Stimulated activated naive CD8-positive, alpha-beta T cell treated with anti-CD3 and anti-CD28 coated beads, Interleukin-15, Interleukin-2, amounts not matched to agents 100 ng/mL and 50 ng/mL, for 24 hours (primary cell): Measurements from ENCODE around the gene AVEN.
A peak's percentile ranks its signal among the peaks of the same experiment; 100 is the strongest.

Experiments
- H3K27ac Mint-ChIP-seq: one replicate; pipeline ENCODE4 v1.8.0; 2021; ENCODE audit warnings: mild to moderate bottlenecking, mixed read lengths
- H3K27me3 Mint-ChIP-seq: one replicate; pipeline ENCODE4 v1.8.0; 2021; ENCODE audit warnings: mixed read lengths
- H3K36me3 Mint-ChIP-seq: one replicate; pipeline ENCODE4 v1.8.0; 2021; ENCODE audit warnings: low read depth, mixed read lengths
- H3K4me1 Mint-ChIP-seq: one replicate; pipeline ENCODE4 v1.8.0; 2021; ENCODE audit warnings: low read depth, mixed read lengths
- H3K4me3 Mint-ChIP-seq: one replicate; pipeline ENCODE4 v1.8.0; 2021; ENCODE audit warnings: mild to moderate bottlenecking, mixed read lengths
- H3K9me3 Mint-ChIP-seq: one replicate; pipeline ENCODE4 v1.8.0; 2021; ENCODE audit warnings: mixed read lengths

AVEN gene, protein sequence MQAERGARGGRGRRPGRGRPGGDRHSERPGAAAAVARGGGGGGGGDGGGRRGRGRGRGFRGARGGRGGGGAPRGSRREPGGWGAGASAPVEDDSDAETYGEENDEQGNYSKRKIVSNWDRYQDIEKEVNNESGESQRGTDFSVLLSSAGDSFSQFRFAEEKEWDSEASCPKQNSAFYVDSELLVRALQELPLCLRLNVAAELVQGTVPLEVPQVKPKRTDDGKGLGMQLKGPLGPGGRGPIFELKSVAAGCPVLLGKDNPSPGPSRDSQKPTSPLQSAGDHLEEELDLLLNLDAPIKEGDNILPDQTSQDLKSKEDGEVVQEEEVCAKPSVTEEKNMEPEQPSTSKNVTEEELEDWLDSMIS

DNA sequence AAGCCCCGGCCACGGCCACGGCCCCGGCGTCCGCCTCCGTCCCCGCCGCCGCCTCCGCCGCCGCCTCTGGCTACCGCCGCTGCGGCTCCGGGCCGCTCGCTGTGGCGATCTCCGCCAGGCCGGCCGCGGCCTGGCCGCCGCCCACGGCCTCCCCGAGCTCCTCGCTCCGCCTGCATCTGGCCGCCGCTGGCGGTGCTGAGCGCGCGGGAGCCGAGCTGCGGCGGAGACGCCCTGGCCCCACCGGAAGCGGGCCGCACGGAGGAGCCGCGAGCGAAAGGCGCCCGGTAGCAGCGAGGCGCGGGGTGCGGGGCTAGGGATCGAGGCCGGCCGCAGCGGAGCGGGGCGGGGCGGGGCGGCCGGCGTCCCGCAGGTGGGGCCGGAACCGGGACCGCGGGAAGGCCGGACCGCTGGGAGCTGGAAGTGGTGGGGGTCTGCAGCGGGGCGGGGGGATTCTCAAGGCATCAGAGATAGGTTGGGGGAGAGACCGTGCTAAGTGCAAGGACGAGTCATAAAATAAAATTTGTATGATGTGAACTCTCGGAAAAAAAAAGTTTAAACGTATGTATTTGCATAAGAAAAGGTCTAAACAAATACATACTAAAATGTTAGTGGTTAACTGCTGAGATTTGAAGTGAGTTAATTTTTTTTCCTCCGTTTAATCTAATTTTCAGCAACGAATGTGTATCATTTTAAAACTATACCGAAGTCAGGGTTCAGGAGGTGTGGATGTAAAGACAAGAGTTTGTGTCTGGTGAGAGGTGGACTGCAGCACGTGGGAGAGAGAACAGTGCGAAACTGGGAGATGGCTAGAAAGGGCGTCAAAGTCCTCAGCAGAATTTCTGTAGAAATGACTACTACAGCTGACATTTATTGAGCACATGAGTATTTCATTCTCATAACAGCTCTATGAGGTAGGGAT lies at the start of gene AVEN:
AVEN (minus strand) TSS at position 334 of the 919 bp plus-strand sequence; CDS start at position 176, 158 bp downstream.
- Mint-ChIP-seq H3K27me3 (no peaks in the 10 kb centered on the region), H3K36me3 (no peaks in the 10 kb centered on the region), H3K4me3 (peak within 1 kb of the TSS; percentile 90), H3K27ac (peak within 1 kb of the TSS; percentile 96), H3K9me3 (no peaks in the 10 kb centered on the region), H3K4me1 (peaks cover 27% of the 10 kb centered on the region)

DNA sequence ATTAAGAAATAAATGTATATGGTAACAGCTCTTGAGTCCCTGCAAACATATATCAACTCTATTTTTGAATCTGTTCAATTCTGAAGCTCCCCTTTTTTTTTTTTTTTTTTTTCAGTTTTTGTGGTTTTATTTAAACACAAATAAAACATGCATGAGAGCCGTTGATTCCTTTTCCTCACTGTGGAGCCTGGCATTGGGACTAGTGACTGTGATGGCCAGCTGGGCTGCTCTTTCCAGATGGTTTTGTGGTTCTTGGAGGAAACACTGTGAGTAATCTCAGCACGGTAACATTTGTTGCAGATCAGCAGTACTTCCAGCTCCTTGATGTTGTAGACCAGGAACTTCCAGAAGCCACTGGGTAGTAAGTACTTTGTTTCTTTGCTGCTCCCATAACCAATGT lies 46.7 kb upstream of the AVEN start:
- Mint-ChIP-seq H3K27me3 (no peaks in the 10 kb centered on the region), H3K9me3 (no peaks in the 10 kb centered on the region), H3K36me3 (peaks cover 32% of the 10 kb centered on the region), H3K4me3 (no peak overlapping the region), H3K4me1 (no peaks in the 10 kb centered on the region), H3K27ac (no peak overlapping the region)

DNA sequence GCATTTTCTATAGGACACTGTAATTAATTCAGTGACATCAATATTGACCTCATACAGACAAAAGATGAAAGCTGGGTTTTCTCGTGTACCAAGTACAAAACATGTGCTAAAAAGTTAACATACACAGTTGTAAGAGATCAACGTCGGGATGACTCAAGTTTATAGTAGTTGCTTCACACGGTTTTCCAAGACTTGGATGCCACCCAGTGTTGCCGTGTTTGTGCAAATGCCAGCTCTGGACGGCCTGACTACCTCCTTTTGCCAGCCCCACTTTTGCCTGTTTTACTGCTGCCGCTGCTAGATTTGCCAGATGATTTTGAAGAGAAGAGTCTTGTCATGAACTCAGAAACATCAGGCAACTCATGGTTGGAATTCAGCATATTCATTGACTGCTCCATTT lies 45.1 kb upstream of the AVEN start:
- Mint-ChIP-seq H3K27me3 (no peaks in the 10 kb centered on the region), H3K9me3 (no peaks in the 10 kb centered on the region), H3K36me3 (peaks cover 28% of the 10 kb centered on the region), H3K27ac (no peak overlapping the region), H3K4me3 (no peak overlapping the region), H3K4me1 (no peaks in the 10 kb centered on the region)

DNA sequence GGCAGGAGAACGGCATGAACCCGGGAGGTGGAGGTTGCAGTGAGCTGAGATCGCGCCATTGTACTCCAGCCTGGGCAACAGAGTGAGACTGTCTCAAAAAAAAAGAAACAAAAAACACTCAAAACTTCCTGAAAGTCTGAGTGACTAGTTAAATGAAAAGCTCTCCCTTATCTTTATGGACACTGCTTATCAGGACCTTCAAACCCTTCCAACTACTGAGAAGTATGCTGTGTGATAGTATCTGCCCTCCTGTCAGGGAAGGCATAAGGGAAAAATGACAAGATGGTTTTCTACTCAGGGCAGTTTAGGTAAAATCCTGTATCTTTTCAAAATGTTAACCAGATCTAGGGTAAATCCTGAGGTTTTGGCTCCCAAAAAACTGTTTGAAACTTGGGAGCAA lies 40.9 kb upstream of the AVEN start:
- H3K27me3 Mint-ChIP-seq = no peaks in the 10 kb centered on the region
- no peaks in the 10 kb centered on the region for H3K9me3 Mint-ChIP-seq
- no peaks in the 10 kb centered on the region for H3K4me1 Mint-ChIP-seq
- peaks cover 11% of the 10 kb centered on the region for H3K36me3 Mint-ChIP-seq
- H3K27ac Mint-ChIP-seq = no peak overlapping the region
- H3K4me3 Mint-ChIP-seq = no peak overlapping the region

DNA sequence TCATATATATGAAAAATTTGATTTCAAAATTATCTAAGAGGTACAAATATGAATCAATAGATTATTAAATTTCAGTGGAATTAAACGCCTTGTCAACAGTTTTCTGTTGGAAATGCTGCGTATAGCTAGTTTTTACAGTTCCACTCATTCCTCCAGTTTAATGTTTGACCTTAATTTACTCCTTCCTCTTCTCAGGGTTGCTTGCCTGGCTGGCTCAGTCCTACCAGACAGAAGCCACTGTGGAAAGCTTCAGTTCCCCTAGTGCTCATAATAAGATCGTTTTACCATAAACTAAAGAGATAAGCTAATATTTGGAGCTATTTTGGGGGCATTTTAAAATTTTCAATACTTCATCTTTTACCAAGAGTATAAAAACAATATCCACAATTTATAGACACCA lies 39.9 kb upstream of the AVEN start:
- no peaks in the 10 kb centered on the region for H3K27me3 Mint-ChIP-seq
- no peak overlapping the region for H3K27ac Mint-ChIP-seq
- H3K36me3 Mint-ChIP-seq = peaks cover 10% of the 10 kb centered on the region
- no peaks in the 10 kb centered on the region for H3K9me3 Mint-ChIP-seq
- no peaks in the 10 kb centered on the region for H3K4me1 Mint-ChIP-seq
- no peak overlapping the region for H3K4me3 Mint-ChIP-seq

DNA sequence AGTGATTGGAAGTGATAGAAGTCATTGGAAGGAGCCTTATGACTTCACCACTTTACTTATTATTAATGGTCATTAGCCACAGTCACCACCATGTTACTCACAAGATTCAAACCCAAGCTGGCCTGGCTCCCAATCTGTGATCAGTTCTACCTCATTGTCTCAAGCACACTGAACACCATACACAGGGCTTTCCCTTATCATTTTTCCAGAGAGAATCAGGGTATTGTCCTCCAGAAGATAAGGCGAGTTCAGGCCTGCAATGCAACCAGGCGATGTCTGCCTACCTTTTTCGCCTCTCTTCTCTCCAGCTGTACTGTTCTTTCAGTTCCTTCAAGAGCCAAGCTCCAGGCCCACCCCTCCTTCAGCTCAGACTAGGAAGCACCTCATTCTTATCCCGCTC lies 37.8 kb upstream of the AVEN start:
- H3K36me3 Mint-ChIP-seq = peaks cover 4% of the 10 kb centered on the region
- no peaks in the 10 kb centered on the region for H3K27me3 Mint-ChIP-seq
- H3K9me3 Mint-ChIP-seq = no peaks in the 10 kb centered on the region
- no peaks in the 10 kb centered on the region for H3K4me1 Mint-ChIP-seq
- no peak overlapping the region for H3K4me3 Mint-ChIP-seq
- no peak overlapping the region for H3K27ac Mint-ChIP-seq

DNA sequence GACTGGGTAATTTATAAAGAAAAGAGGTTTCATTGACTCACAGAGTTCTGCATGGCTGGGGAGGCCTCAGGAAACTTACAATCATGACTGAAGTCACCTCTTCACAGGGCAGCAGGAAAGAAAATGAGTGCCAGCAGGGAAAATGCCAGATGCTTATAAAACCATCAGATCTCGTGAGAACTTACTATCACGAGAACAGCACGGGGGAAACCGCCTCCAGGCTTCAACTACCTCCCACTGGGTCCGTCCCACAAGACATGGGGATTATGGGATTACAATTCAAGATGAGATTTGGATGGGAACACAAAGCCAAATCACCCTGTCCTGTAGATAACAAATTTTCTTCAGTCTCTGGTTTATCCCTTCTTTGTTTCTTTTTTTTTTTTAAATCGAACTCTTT lies 31.0 kb upstream of the AVEN start:
- H3K27me3 Mint-ChIP-seq = no peaks in the 10 kb centered on the region
- peaks cover 4% of the 10 kb centered on the region for H3K36me3 Mint-ChIP-seq
- H3K27ac Mint-ChIP-seq = no peak overlapping the region
- no peaks in the 10 kb centered on the region for H3K4me1 Mint-ChIP-seq
- no peak overlapping the region for H3K4me3 Mint-ChIP-seq
- no peaks in the 10 kb centered on the region for H3K9me3 Mint-ChIP-seq

DNA sequence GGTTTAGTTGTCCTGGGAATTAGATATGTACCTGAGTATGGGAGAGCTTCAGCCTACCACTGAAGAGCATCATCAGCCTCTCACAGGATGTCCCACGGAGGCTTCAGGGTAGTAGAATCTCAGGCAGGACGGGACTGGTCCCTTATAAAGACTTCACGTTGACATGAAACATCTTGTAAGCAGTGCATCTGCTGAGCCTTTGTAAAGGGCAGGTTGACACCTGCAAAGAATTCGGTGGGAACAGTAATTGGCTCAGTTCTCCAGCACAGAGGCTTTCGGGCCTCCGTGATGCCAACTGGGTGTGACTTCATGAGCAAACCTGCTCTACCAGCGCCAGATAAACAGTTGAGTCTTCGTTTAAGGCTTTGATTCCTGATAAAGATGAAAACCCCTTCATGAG lies 26.9 kb upstream of the AVEN start:
- H3K4me3 Mint-ChIP-seq = no peak overlapping the region
- no peaks in the 10 kb centered on the region for H3K27me3 Mint-ChIP-seq
- no peaks in the 10 kb centered on the region for H3K36me3 Mint-ChIP-seq
- no peaks in the 10 kb centered on the region for H3K4me1 Mint-ChIP-seq
- H3K9me3 Mint-ChIP-seq = no peaks in the 10 kb centered on the region
- no peak overlapping the region for H3K27ac Mint-ChIP-seq

DNA sequence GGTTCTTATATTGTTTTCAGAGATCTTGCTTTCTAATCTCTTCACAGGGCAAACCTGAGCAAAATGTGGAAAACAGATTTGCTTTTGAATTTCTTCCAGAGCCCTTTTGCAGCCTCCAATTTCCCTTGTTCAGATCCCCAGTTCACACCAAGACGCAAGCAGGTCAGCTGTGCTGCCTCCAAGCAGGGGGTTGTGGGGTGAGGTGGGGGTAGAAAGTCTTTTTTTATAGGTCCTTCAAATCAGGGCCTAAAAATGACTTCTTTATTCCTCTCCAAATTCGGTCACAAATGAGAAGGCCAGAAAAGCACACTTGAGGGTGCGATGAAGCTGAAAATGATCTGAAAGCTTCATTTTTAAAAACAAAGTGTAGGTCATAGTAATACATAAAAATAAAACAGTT lies 26.3 kb upstream of the AVEN start:
- Mint-ChIP-seq H3K4me1 (no peaks in the 10 kb centered on the region), H3K36me3 (no peaks in the 10 kb centered on the region), H3K27ac (no peak overlapping the region)

DNA sequence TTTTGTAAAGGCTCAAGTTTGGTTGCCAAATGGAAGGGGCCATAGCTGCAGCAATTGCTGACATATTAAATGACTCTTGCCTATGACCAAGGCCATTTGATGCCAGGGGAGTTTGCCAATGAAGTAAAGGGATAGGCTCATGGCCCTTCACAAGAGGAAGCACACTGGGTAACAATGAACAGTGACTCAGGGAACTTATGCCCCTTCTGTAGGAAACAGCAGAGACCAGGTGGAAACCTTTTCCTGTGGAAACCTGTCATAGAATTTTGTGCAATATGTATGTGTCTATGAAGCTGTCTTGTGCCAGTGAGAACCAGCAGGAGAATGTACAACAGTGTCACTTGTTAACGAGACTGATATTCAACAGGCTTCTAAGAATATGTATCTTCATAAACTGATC lies 25.4 kb upstream of the AVEN start:
- no peaks in the 10 kb centered on the region for H3K9me3 Mint-ChIP-seq
- H3K4me3 Mint-ChIP-seq = no peak overlapping the region
- no peaks in the 10 kb centered on the region for H3K36me3 Mint-ChIP-seq
- H3K4me1 Mint-ChIP-seq = no peaks in the 10 kb centered on the region
- no peaks in the 10 kb centered on the region for H3K27me3 Mint-ChIP-seq
- H3K27ac Mint-ChIP-seq = no peak overlapping the region

More for the DNA sequence above, 26.3 kb upstream of the AVEN start:
- Mint-ChIP-seq H3K9me3 (no peaks in the 10 kb centered on the region), H3K4me3 (no peak overlapping the region), H3K27me3 (no peaks in the 10 kb centered on the region)

DNA sequence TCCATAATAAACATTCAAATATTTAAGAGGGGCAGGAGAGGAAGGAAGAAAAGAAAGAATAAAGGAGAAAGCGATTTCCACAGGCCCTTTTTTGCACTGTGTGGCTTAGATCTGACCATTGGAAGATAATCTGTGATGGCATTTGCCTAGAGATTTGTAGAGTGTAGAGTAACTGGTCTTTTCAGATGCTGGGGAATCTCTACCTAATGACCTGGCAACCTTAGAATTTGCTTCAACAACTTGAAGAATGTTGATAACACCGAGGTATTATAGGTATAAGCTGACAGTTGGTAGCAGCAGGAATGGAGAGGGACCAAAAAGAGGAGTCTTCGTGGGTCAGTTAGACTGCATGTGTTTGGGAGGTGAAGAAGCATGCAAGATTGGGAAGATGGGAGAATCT lies 20.9 kb upstream of the AVEN start:
- no peaks in the 10 kb centered on the region for H3K27me3 Mint-ChIP-seq
- H3K4me1 Mint-ChIP-seq = no peaks in the 10 kb centered on the region
- no peaks in the 10 kb centered on the region for H3K9me3 Mint-ChIP-seq
- no peak overlapping the region for H3K4me3 Mint-ChIP-seq
- H3K27ac Mint-ChIP-seq = no peak overlapping the region
- H3K36me3 Mint-ChIP-seq = no peaks in the 10 kb centered on the region

DNA sequence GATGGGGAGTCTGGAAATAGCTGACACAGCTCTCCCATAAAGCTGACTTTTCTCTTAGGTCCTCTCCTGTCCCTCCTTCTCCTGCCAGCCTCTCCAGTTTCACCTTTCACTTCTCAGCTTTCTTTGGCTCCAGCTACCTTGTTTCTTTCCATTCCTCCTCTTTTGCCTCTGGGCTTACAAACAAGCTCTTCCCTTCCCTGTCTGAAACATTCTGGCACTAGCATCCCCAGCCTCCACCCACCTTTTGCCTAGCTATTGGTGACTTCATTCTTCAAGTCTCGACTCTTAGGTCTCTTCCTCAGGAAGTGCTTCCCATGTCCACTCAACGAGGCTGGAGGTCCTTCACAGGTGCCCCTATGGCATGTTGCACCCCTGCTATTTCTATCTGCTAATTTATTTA lies 20.5 kb upstream of the AVEN start:
- no peaks in the 10 kb centered on the region for H3K27me3 Mint-ChIP-seq
- no peaks in the 10 kb centered on the region for H3K36me3 Mint-ChIP-seq
- H3K27ac Mint-ChIP-seq = no peak overlapping the region
- no peaks in the 10 kb centered on the region for H3K9me3 Mint-ChIP-seq
- no peak overlapping the region for H3K4me3 Mint-ChIP-seq
- H3K4me1 Mint-ChIP-seq = no peaks in the 10 kb centered on the region

DNA sequence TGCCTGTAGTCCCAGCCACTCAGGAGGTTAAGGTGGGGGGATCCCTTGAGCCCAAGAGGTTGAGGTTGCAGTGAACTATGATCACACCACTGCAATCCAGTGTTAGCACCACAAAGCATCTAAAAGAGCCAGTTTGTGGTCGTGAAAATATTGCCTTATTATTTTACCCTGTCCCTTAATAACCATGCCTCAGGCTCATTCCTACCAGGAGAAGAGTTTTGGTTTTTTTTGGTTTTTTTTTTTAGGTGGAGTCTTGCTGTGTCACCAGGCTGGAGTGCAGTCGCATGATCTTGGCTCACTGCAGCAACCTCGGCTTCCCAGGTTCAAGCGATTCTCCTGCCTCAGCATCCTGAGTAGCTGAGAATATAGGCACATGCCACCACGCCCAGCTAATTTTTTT lies 17.9 kb upstream of the AVEN start:
- Mint-ChIP-seq H3K36me3 (no peaks in the 10 kb centered on the region), H3K27me3 (no peaks in the 10 kb centered on the region), H3K27ac (no peak overlapping the region), H3K4me1 (no peaks in the 10 kb centered on the region), H3K4me3 (no peak overlapping the region), H3K9me3 (no peaks in the 10 kb centered on the region)

DNA sequence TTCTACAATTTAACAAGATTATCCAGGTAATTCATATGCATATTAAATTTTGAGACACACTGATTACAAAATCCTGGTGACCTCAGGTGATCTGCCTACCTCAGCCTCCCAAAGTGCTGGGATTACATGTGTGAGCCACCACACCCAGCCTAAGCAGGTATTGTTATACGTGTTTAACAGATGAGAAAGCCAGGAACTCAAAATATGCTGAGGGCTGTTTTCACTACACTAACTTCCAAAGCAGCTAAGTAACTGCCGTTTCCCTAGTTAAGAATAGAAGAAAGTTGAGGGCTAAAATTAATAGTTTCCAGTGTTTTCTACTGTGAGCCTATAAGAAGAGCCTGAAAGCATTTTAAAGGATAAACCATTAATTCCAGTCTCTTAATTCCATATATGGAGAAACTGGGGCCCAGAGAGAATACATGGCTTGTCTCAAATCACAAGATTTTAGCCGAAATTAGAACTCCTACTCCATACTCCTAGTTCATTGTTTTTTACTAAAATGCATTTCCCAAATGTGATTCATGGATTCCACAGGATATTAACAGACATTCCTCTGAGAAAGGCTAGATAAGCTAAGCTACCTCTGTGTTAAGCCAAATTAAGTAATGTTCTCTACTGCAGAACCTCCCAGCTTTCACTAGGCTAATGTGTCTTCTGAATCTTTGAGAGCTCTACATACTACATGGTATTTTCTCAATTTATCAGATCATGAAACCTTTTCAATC lies 17.0 kb upstream of the AVEN start:
- Mint-ChIP-seq H3K36me3 (peaks cover 7% of the 10 kb centered on the region), H3K9me3 (peaks cover 7% of the 10 kb centered on the region), H3K27ac (no peak overlapping the region), H3K4me3 (no peak overlapping the region), H3K4me1 (no peaks in the 10 kb centered on the region), H3K27me3 (no peaks in the 10 kb centered on the region)
